HepG2 (cell line): ENCODE measurements around the gene AMOTL1. TPM values are rescaled to one million over a fixed set of nuclear protein-coding genes. Genes with fewer than 3 reads are reported as not detected.

Experiments
- ATAC-seq: fragments of 200-7000 bp; cut with Tn5 transposase; 3 replicates; pipeline ENCODE4 v1.9.1; 2020; ENCODE audit warnings: mild to moderate bottlenecking, moderate library complexity
- BruUV-seq: library from RNA; stranded (reverse); fragments of 400-500 nt; replicated peaks from 2 replicates; lab custom pipeline; 2021; lab: Mats Ljungman, UMichigan
- CTCF ChIA-PET: fragments of 300-600 bp; formaldehyde crosslinking; extraction: SDS; loops from one replicate; lab custom pipeline; 2021; ENCODE audit warnings: low total read pairs, inconsistent platforms, low intra/inter-chr PET ratio; lab: Yijun Ruan, JAX
- POLR2A ChIA-PET: fragments of 350-600 bp; sonication (Branson Sonifier 250); formaldehyde crosslinking; loops from one replicate; lab custom pipeline; 2020; ENCODE audit warnings: antibody characterized with exemption, inconsistent platforms; lab: Yijun Ruan, JAX
- DNase-seq: peaks from one replicate; pipeline ENCODE4 v3.0.0-alpha.2; 2015; ENCODE audit warnings: low spot score
- FAIRE-seq: peaks from 3 replicates; lab custom pipeline; 2011; peaks lifted over from hg19 to GRCh38; lab: Jason Lieb, UNC
- H2AFZ ChIP-seq: one replicate; pipeline ENCODE4 v1.6.1; 2011; ENCODE audit warnings: low read length, inconsistent platforms
- H3K27ac ChIP-seq: fragments of 300-600 bp; 3 replicates; pipeline ENCODE4 v1.8.0; 2011; ENCODE audit warnings: mixed run types, mild to moderate bottlenecking, mixed read lengths, low read length, inconsistent platforms; ENCODE audit not compliant: insufficient read depth; ENCODE audit errors: extremely low read length
- H3K27me3 ChIP-seq, 2 experiments: fragments of 200-600 bp in 1 of 2; 2 replicates in 1 of 2; 3 replicates in 1 of 2; pipeline versions ENCODE4 v1.6.0 to v1.8.0; 2011; ENCODE audit warnings: low read length in 2 of 2, mild to moderate bottlenecking in 2 of 2, moderate library complexity in 2 of 2, inconsistent platforms in 1 of 2; ENCODE audit not compliant: insufficient read depth in 2 of 2, control insufficient read depth in 1 of 2
- H3K36me3 ChIP-seq, 2 experiments: fragments of 200-600 bp in 1 of 2; replicated peaks in 1 of 2; 2 replicates in 1 of 2; 3 replicates in 1 of 2; pipeline versions ENCODE4 v1.5.1 to v1.8.0; 2011; ENCODE audit warnings: low read length in 2 of 2, inconsistent platforms in 1 of 2; ENCODE audit not compliant: insufficient read depth in 2 of 2, control insufficient read depth in 1 of 2
- H3K4me1 ChIP-seq: 2 replicates; pipeline ENCODE4 v1.5.1; 2012; ENCODE audit warnings: low read length, inconsistent platforms; ENCODE audit not compliant: insufficient read depth
- H3K4me2 ChIP-seq: 2 replicates; pipeline ENCODE4 v1.6.0; 2011; ENCODE audit warnings: low read depth, low read length, inconsistent platforms
- H3K4me3 ChIP-seq, 3 experiments: fragments of 200-600 bp in 1 of 3; sonication (generic), shearing (Covaris generic) in 1 of 3; replicated peaks in 1 of 3; 2 replicates each; pipeline ENCODE4 v1.5.1; 2011 to 2016; ENCODE audit warnings: low read length in 3 of 3, inconsistent platforms in 2 of 3, low read depth in 2 of 3, mild to moderate bottlenecking in 2 of 3, control low read depth in 1 of 3, mixed read lengths in 1 of 3; ENCODE audit not compliant: insufficient read depth in 1 of 3
- H3K79me2 ChIP-seq: one replicate; pipeline ENCODE4 v1.6.1; 2011; ENCODE audit warnings: low read length, inconsistent platforms; ENCODE audit not compliant: insufficient read depth
- H3K9ac ChIP-seq: 2 replicates; pipeline ENCODE4 v1.6.0; 2011; ENCODE audit warnings: mild to moderate bottlenecking, low read depth, low read length, inconsistent platforms; ENCODE audit not compliant: insufficient read depth
- H3K9me3 ChIP-seq: 2 replicates; pipeline ENCODE4 v1.5.1; 2012; ENCODE audit warnings: mild to moderate bottlenecking, low read length
- H4K20me1 ChIP-seq: 2 replicates; pipeline ENCODE4 v1.6.0; 2011; ENCODE audit warnings: inconsistent platforms, mild to moderate bottlenecking, low read length, moderate library complexity; ENCODE audit not compliant: insufficient read depth
- CAMTA2 ChIP-seq: sonication (generic); formaldehyde crosslinking; IDR thresholded peaks from 2 replicates; pipeline ENCODE4 v1.4.0; 2020; ENCODE audit warnings: mild to moderate bottlenecking, missing genetic modification reagents, borderline replicate concordance
- CREB3 ChIP-seq: sonication (generic); formaldehyde crosslinking; IDR thresholded peaks from 2 replicates; pipeline ENCODE4 v1.5.0; 2020; ENCODE audit warnings: missing genetic modification reagents
- FOXK1 ChIP-seq: sonication (generic); formaldehyde crosslinking; IDR thresholded peaks from 2 replicates; pipeline ENCODE4 v1.4.0; 2020; ENCODE audit warnings: low read depth, missing genetic modification reagents, borderline replicate concordance
- HMGXB4 ChIP-seq, 2 experiments: sonication (generic) in 1 of 2; formaldehyde crosslinking in 1 of 2; IDR thresholded peaks; 2 replicates each; pipeline versions ENCODE4 v1.4.0 to v1.6.1; 2018 to 2020; ENCODE audit warnings: missing genetic modification reagents in 2 of 2, borderline replicate concordance in 1 of 2, low read depth in 1 of 2, mild to moderate bottlenecking in 1 of 2, missing biosample characterization in 1 of 2
- PHF20 ChIP-seq: sonication (generic); formaldehyde crosslinking; IDR thresholded peaks from 2 replicates; pipeline ENCODE4 v1.5.0; 2020; ENCODE audit warnings: mild to moderate bottlenecking, missing genetic modification reagents
- SOX6 ChIP-seq, 2 experiments: fragments of 450-650 bp in 1 of 2; sonication (generic) in 1 of 2; formaldehyde crosslinking in 1 of 2; IDR thresholded peaks; 2 replicates each; pipeline versions ENCODE4 v1.4.0 to v1.6.1; 2017 to 2020; ENCODE audit warnings: antibody characterized with exemption in 1 of 2, mild to moderate bottlenecking in 1 of 2, missing genetic modification reagents in 1 of 2
- ZFAT ChIP-seq: sonication (generic); formaldehyde crosslinking; conservative IDR thresholded peaks from 2 replicates; pipeline ENCODE4 v1.8.1; 2023; ENCODE audit warnings: missing genetic modification reagents, inconsistent platforms
- ZGPAT ChIP-seq: IDR thresholded peaks from 2 replicates; pipeline ENCODE4 v1.6.1; 2016; ENCODE audit warnings: mild to moderate bottlenecking
- ZNF441 ChIP-seq: sonication (generic); formaldehyde crosslinking; IDR thresholded peaks from 2 replicates; pipeline ENCODE4 v1.7.0; 2021; ENCODE audit warnings: missing genetic modification reagents, borderline replicate concordance
- ZNF451 ChIP-seq: sonication (generic); formaldehyde crosslinking; IDR thresholded peaks from 2 replicates; pipeline ENCODE4 v1.5.0; 2020; ENCODE audit warnings: mild to moderate bottlenecking, missing genetic modification reagents
- ZNF580 ChIP-seq: IDR thresholded peaks from 2 replicates; pipeline ENCODE4 v1.6.1; 2016; ENCODE audit warnings: low read depth, borderline replicate concordance
- ZNF639 ChIP-seq: conservative IDR thresholded peaks from 2 replicates; pipeline ENCODE4 v1.6.1; 2018; ENCODE audit warnings: missing genetic modification reagents
- WGBS: methylation state at CpG from one replicate; pipeline ENCODE4 v1.1.6; 2017; ENCODE audit warnings: low lambda C conversion rate; 5-methylcytosine and 5-hydroxymethylcytosine counted together
- in situ Hi-C: cut with HindIII; loops from 2 replicates; pipeline ENCODE4 v1.10.0; 2017; ENCODE audit warnings: low pct_unique_long_range_greater_than_20kb; ENCODE audit not compliant: extremely low pct_ligation_motif_present
- intact Hi-C: fragments of 100-400 bp; cut with micrococcal nuclease; formaldehyde crosslinking; loops from one replicate; pipeline ENCODE4 v1.10.0; 2022; ENCODE audit not compliant: unreplicated experiment
- polyA plus RNA-seq, 8 experiments: library from polyadenylated mRNA; depleted of rRNA in 3 of 8; stranded (reverse) in 7 of 8; unstranded in 1 of 8; fragments of >200 nt; fragmentation: Illumina TruSeq in 4 of 8; extraction: Trizol in 4 of 8; gene quantifications; 2 replicates each; pipeline versions ENCODE4 v1.2.1 to v1.2.3, GENCODE V29; 2011 to 2016; ENCODE audit warnings: low read depth in 4 of 8, missing spikeins in 1 of 8, mixed read lengths in 1 of 8; ENCODE audit not compliant: insufficient read depth in 1 of 8
- total RNA-seq, 5 experiments: library from RNA; depleted of rRNA; stranded (reverse); fragments of >200 nt; fragmentation: Illumina TruSeq; extraction: Trizol; gene quantifications; 2 replicates each; pipeline ENCODE4 v1.2.3, GENCODE V29; 2016; ENCODE audit warnings: low read depth in 1 of 5

Gene AMOTL1
- total and polyA plus RNA-seq, 2 of the 13 experiments (the other 11 are each of a cell fraction or from before 2014, with no cell fraction given) = 0.01 to 0.20 TPM

- no peak overlapping the region for H3K4me3 ChIP-seq
- no peak for DNase-seq
- intact Hi-C loops = no loop called here
- no peak overlapping the region for H3K4me2 ChIP-seq
- WGBS = 53% methylated on average over 7 of the region's 7 CpGs
- TF ChIP-seq FOXK1 (CRISPR knock-in tag) (no peak), HMGXB4 (CRISPR knock-in tag; IDR thresholded peaks at IDR 0.05; ENCODE audit: borderline replicate concordance in 1 of 2, low read depth in 1 of 2) (no peak), CAMTA2 (CRISPR knock-in tag) (no peak), ZNF441 (CRISPR knock-in tag) (no peak), ZNF580 (CRISPR knock-in tag) (no peak), ZFAT (CRISPR knock-in tag) (no peak), ZNF451 (CRISPR knock-in tag) (no peak), CREB3 (CRISPR knock-in tag) (no peak), SOX6 (IDR thresholded peaks at IDR 0.05) (no peak), SOX6 (CRISPR knock-in tag; IDR thresholded peaks at IDR 0.05) (no peak), ZGPAT (no peak), PHF20 (CRISPR knock-in tag) (no peak), ZNF639 (CRISPR knock-in tag) (no peak)
- CTCF ChIA-PET = no interaction called here
- peaks cover 26% of the 10 kb centered on the region for H3K9me3 ChIP-seq
- no peak for ATAC-seq
- POLR2A ChIA-PET = no interaction called here
- no peak overlapping the region for H2AFZ ChIP-seq
- no peak overlapping the region for H3K27ac ChIP-seq
- no peaks in the 10 kb centered on the region for H3K36me3 ChIP-seq
- FAIRE-seq = no peak
- H3K4me1 ChIP-seq = no peaks in the 10 kb centered on the region
- H3K79me2 ChIP-seq = no peaks in the 10 kb centered on the region
- no peaks in the 10 kb centered on the region for H4K20me1 ChIP-seq
- H3K9ac ChIP-seq = no peak overlapping the region
- no TSS peak for BruUV-seq
- H3K27me3 ChIP-seq = no peaks in the 10 kb centered on the region
- in situ Hi-C loops = no loop called here
Observed at GRCh38 chr11:94814272-94814976, 46.3 kb downstream of the AMOTL1 start.
